DMS53 treated with DMSO at 0.1 percent for 48 hours (cell line): Measurements from ENCODE around the gene CAPN15.
"Not testable (repeated sequence)": the region's sequence is repeated elsewhere in the genome, so short reads cannot be mapped to it uniquely, and the experiment has no call there.

Source experiments
- DNase-seq: peaks from one replicate; lab custom pipeline; 2025; ENCODE audit not compliant: unreplicated experiment; lab: John Stamatoyannopoulos, UW

CAPN15 gene

GRCh38 chr16:588889-589657, 61.6 kb downstream of the CAPN15 start:
- DNase-seq = peak; percentile 77

- peak; percentile 74 for DNase-seq
These were observed 62.2 kb downstream of the CAPN15 start, which contains the start of gene RAB40C for GRCh38 chr16:589658-590187. RAB40C (plus strand) TSS chr16:590066; CDS start chr16:590292, 226 bp downstream.

GRCh38 chr16:590188-590814, 62.8 kb downstream of the CAPN15 start:
- DNase-seq = no peak

- no peak for DNase-seq
These were observed 63.3 kb downstream of the CAPN15 start for GRCh38 chr16:590815-591200.

- DNase-seq = no peak
These were observed 63.7 kb downstream of the CAPN15 start for GRCh38 chr16:591231-591630.

GRCh38 chr16:591892-592517, 64.5 kb downstream of the CAPN15 start:
- no peak for DNase-seq

GRCh38 chr16:592518-593306, 65.2 kb downstream of the CAPN15 start:
- DNase-seq = peak; percentile 71

GRCh38 chr16:593406-593805, 65.9 kb downstream of the CAPN15 start:
- peak; percentile 94 for DNase-seq

- no peak for DNase-seq
These were observed 66.3 kb downstream of the CAPN15 start for GRCh38 chr16:593807-594206.

- no peak for DNase-seq
These were observed 67.6 kb downstream of the CAPN15 start for GRCh38 chr16:595094-595528.

- DNase-seq = no peak
These were observed 68.6 kb downstream of the CAPN15 start for GRCh38 chr16:595942-596735.

GRCh38 chr16:596736-597060, 69.2 kb downstream of the CAPN15 start:
- no peak for DNase-seq

GRCh38 chr16:597655-598054, 70.1 kb downstream of the CAPN15 start:
- not testable (repeated sequence) for DNase-seq

GRCh38 chr16:598823-599739, 71.6 kb downstream of the CAPN15 start:
- no peak for DNase-seq

GRCh38 chr16:600781-601180, 73.3 kb downstream of the CAPN15 start:
- no peak for DNase-seq

GRCh38 chr16:603933-604332, 76.4 kb downstream of the CAPN15 start:
- no peak for DNase-seq
